ENCODE measurements around the gene WDR64.

GRCh38 chr1:241608379-241609033, 43.6 kb upstream of the WDR64 start:
- TF ChIP-seq ARNTL (CRISPR knock-in tag; IDR thresholded peaks at IDR 0.05; ENCODE audit: borderline replicate concordance, low read depth) (no peak), ISL1 (CRISPR knock-in tag; IDR thresholded peaks at IDR 0.05) (no peak), PATZ1 (CRISPR knock-in tag; IDR thresholded peaks at IDR 0.05; ENCODE audit: borderline replicate concordance) (no peak)
